ENCODE data around the gene PVALEF.

The PVALEF gene

GRCh38 chr17:81165246-81166032 lies at the start of gene PVALEF:
PVALEF (plus strand) TSS chr17:81165507; CDS start chr17:81181227, 15,720 bp downstream.
- no peak for DNase-seq (ENCODE audit: low spot score)
- no peak for TF ChIP-seq CTCF (IDR thresholded peaks at IDR 0.05; ENCODE audit: extremely low read depth, insufficient read depth, missing control alignments)
- in situ Hi-C loops (cut with MboI; ENCODE audit: low pct_unique_long_range_greater_than_20kb, low sequenced_read_pairs, unreplicated experiment), result no loop called here

GRCh38 chr17:81115749-81116464 lies 49.4 kb upstream of the PVALEF start:
- TF ChIP-seq CTCF (IDR thresholded peaks at IDR 0.05; ENCODE audit: extremely low read depth, insufficient read depth, missing control alignments), result no peak
- no peak for DNase-seq (ENCODE audit: low spot score)
- in situ Hi-C loops (cut with MboI; ENCODE audit: low pct_unique_long_range_greater_than_20kb, low sequenced_read_pairs, unreplicated experiment), result no loop called here

GRCh38 chr17:81116704-81117103 lies 48.6 kb upstream of the PVALEF start:
- in situ Hi-C loops (cut with MboI; ENCODE audit: low pct_unique_long_range_greater_than_20kb, low sequenced_read_pairs, unreplicated experiment), result no loop called here
- no peak for TF ChIP-seq CTCF (IDR thresholded peaks at IDR 0.05; ENCODE audit: extremely low read depth, insufficient read depth, missing control alignments)
- no peak for DNase-seq (ENCODE audit: low spot score)

- no peak for DNase-seq (ENCODE audit: low spot score)
- no peak for TF ChIP-seq CTCF (IDR thresholded peaks at IDR 0.05; ENCODE audit: extremely low read depth, insufficient read depth, missing control alignments)
- in situ Hi-C loops (cut with MboI; ENCODE audit: low pct_unique_long_range_greater_than_20kb, low sequenced_read_pairs, unreplicated experiment), result no loop called here
Measured at GRCh38 chr17:81117672-81118198, 47.6 kb upstream of the PVALEF start.

- DNase-seq (ENCODE audit: low spot score), result no peak
- TF ChIP-seq CTCF (IDR thresholded peaks at IDR 0.05; ENCODE audit: extremely low read depth, insufficient read depth, missing control alignments), result no peak
- in situ Hi-C loops (cut with MboI; ENCODE audit: low pct_unique_long_range_greater_than_20kb, low sequenced_read_pairs, unreplicated experiment), result no loop called here
Measured at GRCh38 chr17:81118308-81119221, 46.7 kb upstream of the PVALEF start.
